IMR-90 (cell line): Measurements from ENCODE around the gene TNFRSF25. TPM values are rescaled to one million over a fixed set of nuclear protein-coding genes. Genes with fewer than 3 reads are reported as not detected.

Source experiments
- ATAC-seq: fragments of 200-7000 bp; cut with Tn5 transposase; 2 replicates; pipeline ENCODE4 v1.9.1; 2020; ENCODE audit warnings: low read depth, mild to moderate bottlenecking, moderate library complexity
- BruUV-seq: library from RNA; stranded (reverse); fragments of 400-500 nt; replicated peaks from 2 replicates; lab custom pipeline; 2021; lab: Mats Ljungman, UMichigan
- CTCF ChIA-PET: fragments of 300-600 bp; formaldehyde crosslinking; extraction: SDS; loops from one replicate; lab custom pipeline; 2021; ENCODE audit warnings: antibody characterized with exemption; lab: Yijun Ruan, JAX
- POLR2A ChIA-PET: fragments of 300-600 bp; sonication (Branson Sonifier 250); formaldehyde crosslinking; loops from one replicate; lab custom pipeline; 2022; ENCODE audit warnings: antibody characterized with exemption; ENCODE audit not compliant: unreplicated experiment; lab: Charles Lee
- DNase-seq: peaks from one replicate; pipeline ENCODE4 v3.0.0; 2013
- H2AFZ ChIP-seq: replicated peaks from 2 replicates; pipeline ENCODE3; 2013; ENCODE audit warnings: low read length, mild to moderate bottlenecking; ENCODE audit not compliant: poor library complexity
- H2AK5ac ChIP-seq: 2 replicates; pipeline ENCODE4 v1.6.1; 2013; ENCODE audit warnings: low read depth, low read length, inconsistent platforms
- H2AK9ac ChIP-seq: replicated peaks from 2 replicates; pipeline ENCODE3; 2013; ENCODE audit warnings: mild to moderate bottlenecking, low read depth, low read length, moderate library complexity; ENCODE audit not compliant: poor library complexity
- H2BK120ac ChIP-seq: 2 replicates; pipeline ENCODE4 v1.6.1; 2013; ENCODE audit warnings: low read depth, low read length, inconsistent platforms
- H2BK15ac ChIP-seq: 3 replicates; pipeline ENCODE4 v1.6.1; 2013; ENCODE audit warnings: low read depth, low read length, inconsistent platforms
- H2BK20ac ChIP-seq: 2 replicates; pipeline ENCODE4 v1.6.1; 2013; ENCODE audit warnings: low read depth, mild to moderate bottlenecking, inconsistent platforms, low read length, moderate library complexity
- H2BK5ac ChIP-seq: 2 replicates; pipeline ENCODE4 v1.6.1; 2013; ENCODE audit warnings: mild to moderate bottlenecking, low read depth, low read length, inconsistent platforms; ENCODE audit not compliant: poor library complexity, severe bottlenecking
- H3K14ac ChIP-seq: replicated peaks from 2 replicates; pipeline ENCODE4 v1.6.1; 2013; ENCODE audit warnings: low read depth, low read length, inconsistent platforms
- H3K18ac ChIP-seq: 2 replicates; pipeline ENCODE4 v1.6.1; 2013; ENCODE audit warnings: low read depth, low read length, control low read depth
- H3K23ac ChIP-seq: 2 replicates; pipeline ENCODE4 v1.6.1; 2013; ENCODE audit warnings: low read depth, low read length, inconsistent platforms
- H3K27ac ChIP-seq: 2 replicates; pipeline ENCODE4 v1.5.1; 2013; ENCODE audit warnings: mild to moderate bottlenecking, control low read depth, low read length; ENCODE audit not compliant: insufficient read depth
- H3K27me3 ChIP-seq: 2 replicates; pipeline ENCODE4 v1.6.1; 2013; ENCODE audit warnings: low read length; ENCODE audit not compliant: control insufficient read depth, insufficient read depth
- H3K36me3 ChIP-seq: 2 replicates; pipeline ENCODE4 v1.6.1; 2013; ENCODE audit warnings: low read length, mixed read lengths; ENCODE audit not compliant: control insufficient read depth, insufficient read depth
- H3K4ac ChIP-seq: 2 replicates; pipeline ENCODE4 v1.6.1; 2013; ENCODE audit warnings: low read depth, low read length, inconsistent platforms
- H3K4me1 ChIP-seq: 2 replicates; pipeline ENCODE4 v1.6.1; 2013; ENCODE audit warnings: low read length, mixed read lengths; ENCODE audit not compliant: control insufficient read depth, insufficient read depth
- H3K4me2 ChIP-seq: 2 replicates; pipeline ENCODE4 v1.6.1; 2013; ENCODE audit warnings: low read depth, mild to moderate bottlenecking, control low read depth, low read length, moderate library complexity
- H3K4me3 ChIP-seq: 2 replicates; pipeline ENCODE4 v1.5.1; 2013; ENCODE audit warnings: low read depth, mild to moderate bottlenecking, control low read depth, low read length, moderate library complexity; ENCODE audit not compliant: insufficient read depth
- H3K56ac ChIP-seq: 2 replicates; pipeline ENCODE4 v1.6.1; 2013; ENCODE audit warnings: low read length, inconsistent platforms; ENCODE audit not compliant: insufficient read depth; ENCODE audit errors: extremely low read depth
- H3K79me1 ChIP-seq, 2 experiments: 2 replicates each; pipeline ENCODE4 v1.6.1; 2013; ENCODE audit warnings: low read length in 2 of 2, inconsistent platforms in 1 of 2, low read depth in 1 of 2
- H3K9ac ChIP-seq: 2 replicates; pipeline ENCODE4 v1.6.1; 2013; ENCODE audit warnings: low read depth, low read length, control low read depth
- H3K9me1 ChIP-seq: 2 replicates; pipeline ENCODE4 v1.6.1; 2013; ENCODE audit warnings: low read length, inconsistent platforms; ENCODE audit not compliant: insufficient read depth
- H3K9me3 ChIP-seq: 2 replicates; pipeline ENCODE4 v1.6.1; 2013; ENCODE audit warnings: low read length; ENCODE audit not compliant: control insufficient read depth, insufficient read depth
- H4K20me1 ChIP-seq: 2 replicates; pipeline ENCODE4 v1.6.1; 2013; ENCODE audit warnings: low read length, inconsistent platforms; ENCODE audit not compliant: insufficient read depth
- H4K5ac ChIP-seq: 2 replicates; pipeline ENCODE4 v1.6.1; 2013; ENCODE audit warnings: mild to moderate bottlenecking, low read depth, low read length, control low read depth
- H4K8ac ChIP-seq, 2 experiments: 2 replicates each; pipeline ENCODE4 v1.6.1; 2013; ENCODE audit warnings: low read depth in 2 of 2, low read length in 2 of 2, control low read depth in 1 of 2, inconsistent platforms in 1 of 2
- H4K91ac ChIP-seq: 2 replicates; pipeline ENCODE4 v1.6.1; 2013; ENCODE audit warnings: low read depth, low read length, inconsistent platforms; ENCODE audit not compliant: insufficient read depth
- BHLHE40 ChIP-seq: fragments of 150-350 bp; IDR thresholded peaks from 2 replicates; pipeline ENCODE4 v1.6.1; 2016; ENCODE audit warnings: mild to moderate bottlenecking, low read depth, low read length
- CEBPB ChIP-seq: IDR thresholded peaks from 2 replicates; pipeline ENCODE4 v1.6.1; 2012; ENCODE audit warnings: low read depth, low read length, improper control_type of control experiment
- CHD1 ChIP-seq: IDR thresholded peaks from 2 replicates; pipeline ENCODE4 v1.6.1; 2012; ENCODE audit warnings: low read depth, low read length, improper control_type of control experiment
- CTCF ChIP-seq: conservative IDR thresholded peaks from 2 replicates; pipeline ENCODE4 v1.5.1; 2012; ENCODE audit warnings: mild to moderate bottlenecking, low read depth, low read length, improper control_type of control experiment
- ELK1 ChIP-seq: fragments of 150-350 bp; IDR thresholded peaks from 2 replicates; pipeline ENCODE4 v1.6.1; 2016; ENCODE audit warnings: low read depth, mild to moderate bottlenecking, low read length, moderate library complexity, borderline replicate concordance
- MAFK ChIP-seq: IDR thresholded peaks from 2 replicates; pipeline ENCODE4 v1.6.1; 2012; ENCODE audit warnings: low read depth, low read length, improper control_type of control experiment
- MAZ ChIP-seq: IDR thresholded peaks from 2 replicates; pipeline ENCODE4 v1.6.1; 2012; ENCODE audit warnings: low read depth, mild to moderate bottlenecking, low read length, improper control_type of control experiment, moderate library complexity, borderline replicate concordance
- MXI1 ChIP-seq: IDR thresholded peaks from 2 replicates; pipeline ENCODE4 v1.6.1; 2012; ENCODE audit warnings: low read depth, mild to moderate bottlenecking, low read length, moderate library complexity, borderline replicate concordance
- NFE2L2 ChIP-seq: fragments of 150-350 bp; IDR thresholded peaks from 2 replicates; pipeline ENCODE4 v1.6.1; 2016; ENCODE audit warnings: low read depth, mild to moderate bottlenecking, low read length
- POLR2A ChIP-seq: IDR thresholded peaks from 2 replicates; pipeline ENCODE4 v1.6.1; 2012; ENCODE audit warnings: mild to moderate bottlenecking, low read depth, low read length
- RAD21 ChIP-seq: IDR thresholded peaks from 2 replicates; pipeline ENCODE4 v1.6.1; 2012; ENCODE audit warnings: low read length, improper control_type of control experiment
- RCOR1 ChIP-seq: IDR thresholded peaks from 2 replicates; pipeline ENCODE4 v1.6.1; 2012; ENCODE audit warnings: mild to moderate bottlenecking, low read length, improper control_type of control experiment; ENCODE audit not compliant: insufficient replicate concordance
- RFX5 ChIP-seq: IDR thresholded peaks from 2 replicates; pipeline ENCODE4 v1.8.0; 2012; ENCODE audit warnings: low read depth, mild to moderate bottlenecking, low read length, moderate library complexity
- SMC3 ChIP-seq: fragments of 150-350 bp; IDR thresholded peaks from 2 replicates; pipeline ENCODE4 v1.6.1; 2016; ENCODE audit warnings: low read depth, mild to moderate bottlenecking, antibody characterized with exemption, low read length, moderate library complexity
- USF2 ChIP-seq: fragments of 150-350 bp; IDR thresholded peaks from 2 replicates; pipeline ENCODE4 v1.6.1; 2017; ENCODE audit warnings: mild to moderate bottlenecking, antibody characterized with exemption, low read length, low read depth
- WGBS, 2 experiments: methylation state at CpG; one replicate each; pipeline versions ENCODE4 v1.1.5 to v1.1.7; 2013; ENCODE audit warnings: missing lambda C conversion rate in 2 of 2; ENCODE audit not compliant: insufficient read length in 1 of 2; ENCODE audit errors: extremely low coverage in 2 of 2; 5-methylcytosine and 5-hydroxymethylcytosine counted together
- dilution Hi-C: fragments of 300-500 bp; cut with HindIII; formaldehyde crosslinking; loops from one replicate; pipeline ENCODE4 v1.14.3; 2018; ENCODE audit warnings: low sequenced_read_pairs; ENCODE audit not compliant: unreplicated experiment
- in situ Hi-C: fragments of 300-500 bp; cut with MboI; formaldehyde crosslinking; loops from 3 replicates; pipeline ENCODE4 v1.14.3; 2019; ENCODE audit warnings: low sequenced_read_pairs, inconsistent platforms, mixed read lengths
- intact Hi-C: fragments of 100-400 bp; cut with micrococcal nuclease; formaldehyde crosslinking; loops from 2 replicates; pipeline ENCODE4 v1.10.0; 2022
- polyA plus RNA-seq, 3 experiments: library from polyadenylated mRNA; depleted of rRNA; stranded (reverse); fragments of >200 nt; gene quantifications; 2 replicates each; pipeline ENCODE4 v1.2.3, GENCODE V29; 2012; ENCODE audit warnings: low replicate concordance in 1 of 3
- total RNA-seq: library from RNA; depleted of rRNA; stranded (reverse); fragments of >200 nt; gene quantifications from 2 replicates; pipeline ENCODE4 v1.2.3, GENCODE V29; 2012

TNFRSF25 gene
- total and polyA plus RNA-seq, 2 of the 4 experiments (the other 2 are of a cell fraction): 1.3 to 11.2 TPM

GRCh38 chr1:6477039-6477820 lies 11.3 kb upstream of the TNFRSF25 start:
- dilution Hi-C loops: no loop called here
- no peak for TF ChIP-seq CTCF
- no peak for TF ChIP-seq RCOR1
- TF ChIP-seq RFX5: no peak
- TF ChIP-seq CHD1: no peak
- no peak for TF ChIP-seq SMC3
- no peak for TF ChIP-seq USF2
- TF ChIP-seq POLR2A: no peak
- TF ChIP-seq MAZ: no peak
- no peak for TF ChIP-seq CEBPB
- no peak for TF ChIP-seq MAFK
- TF ChIP-seq RAD21: no peak
- TF ChIP-seq NFE2L2: no peak
- TF ChIP-seq BHLHE40: no peak
- no peak for TF ChIP-seq MXI1
- no peak for TF ChIP-seq ELK1

More at GRCh38 chr1:6477039-6477820, 11.3 kb upstream of the TNFRSF25 start:
- H4K5ac ChIP-seq: no peak overlapping the region
- no peak overlapping the region for H2BK120ac ChIP-seq
- ATAC-seq: no peak; the same call in 1 of the 2 replicates
- no peak overlapping the region for H4K8ac ChIP-seq
- H2BK5ac ChIP-seq: no peak overlapping the region
- no peaks in the 10 kb centered on the region for H3K9me3 ChIP-seq
- no peaks in the 10 kb centered on the region for H3K27me3 ChIP-seq
- no peaks in the 10 kb centered on the region for H3K4me1 ChIP-seq
- POLR2A ChIA-PET: no interaction called here
- H3K4me3 ChIP-seq: no peak overlapping the region
- CTCF ChIA-PET: no interaction called here
- no peak overlapping the region for H3K14ac ChIP-seq
- intact Hi-C loops: no loop called here
- H3K4me2 ChIP-seq: no peak overlapping the region
- no peak overlapping the region for H3K27ac ChIP-seq
- peaks cover 14% of the 10 kb centered on the region for H3K36me3 ChIP-seq
- in situ Hi-C loops: no loop called here
- H2AFZ ChIP-seq: no peak overlapping the region
- no peak overlapping the region for H4K91ac ChIP-seq
- no peak overlapping the region for H3K9ac ChIP-seq
- WGBS, 2 experiments: 68% methylated on average over 7 of the region's 24 CpGs; no CpG with 5 or more reads in 1 of the 2 experiments
- H4K20me1 ChIP-seq: peaks cover 7% of the 10 kb centered on the region
- no peak overlapping the region for H3K23ac ChIP-seq
- H3K18ac ChIP-seq: no peak overlapping the region
- no peak overlapping the region for H3K56ac ChIP-seq
- H2BK15ac ChIP-seq: no peak overlapping the region
- DNase-seq: no peak
- BruUV-seq: no TSS peak
- H2BK20ac ChIP-seq: no peak overlapping the region
- no peaks in the 10 kb centered on the region; a peak in 1 of 4 replicates for H3K79me1 ChIP-seq
- no peak overlapping the region for H3K4ac ChIP-seq
- H2AK5ac ChIP-seq: no peak overlapping the region
- H2AK9ac ChIP-seq: no peak overlapping the region
- no peaks in the 10 kb centered on the region for H3K9me1 ChIP-seq
